Upper lobe of right lung (tissue), 1 donor: ENCODE results near the gene RAB17. TPM values are rescaled to one million over a fixed set of nuclear protein-coding genes. Genes with fewer than 3 reads are reported as not detected.

Experiments
- ATAC-seq: fragments of 200-7000 bp; cut with Tn5 transposase; one replicate; pipeline ENCODE4 v1.9.1; 2020; ENCODE audit warnings: mild to moderate bottlenecking, moderate library complexity
- DNase-seq: peaks from one replicate; pipeline ENCODE4 v3.0.0-alpha.2; 2020
- H3K27ac ChIP-seq: fragments of 200-600 bp; one replicate; pipeline ENCODE4 v1.8.0; 2022
- H3K27me3 ChIP-seq: fragments of 200-600 bp; one replicate; pipeline ENCODE4 v1.8.0; 2022; ENCODE audit warnings: mild to moderate bottlenecking
- H3K36me3 ChIP-seq: fragments of 200-600 bp; one replicate; pipeline ENCODE4 v1.8.0; 2022
- H3K4me1 ChIP-seq: fragments of 200-600 bp; one replicate; pipeline ENCODE4 v1.8.0; 2022
- H3K4me3 ChIP-seq: fragments of 200-600 bp; one replicate; pipeline ENCODE4 v1.8.0; 2022; ENCODE audit warnings: mild to moderate bottlenecking
- H3K9me3 ChIP-seq: fragments of 200-600 bp; one replicate; pipeline ENCODE4 v1.8.0; 2022
- CTCF ChIP-seq: fragments of 200-600 bp; IDR thresholded peaks from one replicate; pipeline ENCODE4 v1.8.0; 2022; ENCODE audit warnings: antibody characterized with exemption
- intact Hi-C: fragments of 100-400 bp; cut with DNase I; formaldehyde crosslinking; loops from one replicate; pipeline ENCODE4 v1.11.0; 2022
- total RNA-seq: library from RNA; stranded (reverse); fragmentation: NEBNext Ultra II Directional; extraction: Animal tissue kit (Norgen Biotek cat#: 25700); gene quantifications from one replicate; pipeline ENCODE4 v1.2.1, GENCODE V29; 2021
- donor health status: DM: no; HTN: yes; CAD: no; lungs with severe emphysema.

RAB17 gene
- total RNA-seq, 1 donor from 2014 or later, result 50.9 TPM

DNA sequence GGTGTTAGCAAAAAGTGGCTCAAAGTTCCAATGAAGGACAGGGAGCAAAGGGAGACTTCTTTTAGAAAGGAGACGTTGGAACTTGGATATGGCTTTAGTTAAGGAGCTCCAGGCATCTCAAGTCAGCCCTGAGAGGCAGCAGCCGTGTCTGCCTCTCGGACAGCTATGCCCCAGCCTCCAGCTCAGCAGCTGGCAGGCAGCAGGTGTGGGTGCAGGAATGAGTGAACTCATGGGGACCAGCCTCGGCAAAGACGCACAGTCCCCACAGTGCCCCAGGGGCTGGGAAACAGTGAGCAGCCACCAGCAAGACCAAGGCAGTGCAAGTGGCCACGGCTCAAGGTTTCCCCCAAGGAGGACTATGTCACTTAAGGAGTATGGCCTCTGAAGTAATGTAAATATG lies 35.2 kb upstream of the RAB17 start:
- intact Hi-C loops, result no loop called here

DNA sequence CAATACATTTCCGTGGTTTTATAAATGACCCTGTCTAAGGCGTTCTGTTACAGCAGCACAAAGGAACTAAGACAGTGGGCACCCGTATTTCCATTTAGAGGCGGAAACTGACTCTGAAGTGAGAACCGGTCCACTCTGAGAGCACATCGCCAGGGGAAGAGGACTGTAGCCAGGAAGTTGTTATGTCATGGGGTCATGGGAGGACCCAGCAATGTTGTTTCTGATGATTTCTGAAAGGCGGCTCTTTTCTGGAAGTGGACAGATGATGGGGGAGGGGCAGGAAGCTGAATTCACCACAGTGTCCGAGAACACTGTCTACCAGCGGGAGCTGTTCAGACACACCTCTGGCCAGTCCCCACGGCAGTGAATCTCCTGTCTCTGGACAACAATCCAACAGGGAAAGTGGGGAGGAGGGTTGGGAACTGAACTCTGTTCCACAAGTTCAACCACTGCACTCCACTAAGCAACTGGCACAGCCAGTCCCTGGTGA lies 34.7 kb upstream of the RAB17 start:
- H3K27ac ChIP-seq, result peak overlapping the region; percentile 63
- peak; percentile 58 for ATAC-seq
- peak; percentile 55 for DNase-seq
- H3K27me3 ChIP-seq, result no peaks in the 10 kb centered on the region
- peaks cover 30% of the 10 kb centered on the region for H3K4me1 ChIP-seq
- no peak overlapping the region for H3K4me3 ChIP-seq
- TF ChIP-seq CTCF, result no peak
- H3K9me3 ChIP-seq, result no peaks in the 10 kb centered on the region
- H3K36me3 ChIP-seq, result no peaks in the 10 kb centered on the region
- intact Hi-C loops, result no loop called here

More for the DNA sequence above, 35.2 kb upstream of the RAB17 start:
- no peaks in the 10 kb centered on the region for H3K27me3 ChIP-seq
- no peaks in the 10 kb centered on the region for H3K9me3 ChIP-seq
- no peak for TF ChIP-seq CTCF
- ATAC-seq, result no peak
- H3K4me3 ChIP-seq, result no peak overlapping the region
- no peaks in the 10 kb centered on the region for H3K36me3 ChIP-seq
- H3K4me1 ChIP-seq, result peaks cover 30% of the 10 kb centered on the region
- peak; percentile 41 for DNase-seq
- H3K27ac ChIP-seq, result peak overlapping the region; percentile 63

- Histone ChIP-seq H3K9me3 (no peaks in the 10 kb centered on the region), H3K4me3 (no peak overlapping the region), H3K27ac (no peak overlapping the region), H3K36me3 (no peaks in the 10 kb centered on the region), H3K27me3 (no peaks in the 10 kb centered on the region), H3K4me1 (peaks cover 30% of the 10 kb centered on the region)
- no peak for ATAC-seq
- peak; percentile 30 for DNase-seq
- intact Hi-C loops, result no loop called here
- TF ChIP-seq CTCF, result no peak
Measured at GRCh38 chr2:237624565-237624964, 34.0 kb upstream of the RAB17 start.

DNA sequence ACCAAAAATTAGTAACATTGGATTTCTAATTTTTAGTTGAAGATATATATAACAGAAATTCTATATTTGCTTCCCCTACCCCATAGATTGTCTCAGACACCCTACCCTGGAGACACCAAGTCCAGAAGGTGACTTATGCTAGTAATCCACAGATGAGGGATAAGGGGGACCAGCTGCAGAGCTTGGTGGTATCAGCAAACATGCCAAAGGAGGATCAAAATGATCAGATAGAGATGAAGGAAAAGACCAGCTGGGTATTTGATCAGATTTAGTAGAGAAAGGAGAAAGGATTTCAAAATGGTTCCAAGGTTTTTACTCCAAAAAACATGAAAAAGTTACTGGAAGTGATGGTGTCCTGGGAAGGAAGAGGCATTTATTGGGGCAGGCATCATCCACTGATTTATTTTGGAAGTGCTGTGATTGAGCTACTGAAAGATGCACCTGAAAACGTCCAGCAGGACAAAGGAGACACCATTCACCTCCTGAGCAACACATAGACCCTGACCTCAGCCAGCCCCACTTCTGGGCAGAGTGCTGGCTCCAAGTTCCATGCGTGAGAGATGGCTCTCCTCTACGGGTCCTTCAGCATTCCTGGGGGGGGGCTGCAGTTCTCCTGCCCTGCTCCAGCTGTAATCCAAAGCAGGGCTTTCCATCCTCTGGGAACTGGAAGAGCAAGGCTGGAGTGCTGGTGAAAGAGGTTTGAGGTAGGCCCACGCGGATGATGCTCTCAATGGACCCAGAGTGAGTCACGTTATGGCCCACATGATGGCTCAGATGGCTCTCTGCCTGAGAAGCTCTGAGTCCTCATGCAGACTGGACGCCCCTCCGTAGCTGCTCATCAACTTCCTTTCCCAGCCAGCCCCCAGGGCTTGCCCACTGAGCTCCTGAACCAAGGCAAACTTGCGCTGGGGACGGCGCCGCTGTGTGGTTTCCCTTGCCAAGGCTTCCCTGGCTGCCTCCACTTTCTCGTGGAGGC lies 33.2 kb upstream of the RAB17 start:
- intact Hi-C loops, result no loop called here
- Histone ChIP-seq H3K27ac (no peak overlapping the region), H3K36me3 (no peaks in the 10 kb centered on the region), H3K4me1 (peaks cover 25% of the 10 kb centered on the region), H3K9me3 (no peaks in the 10 kb centered on the region), H3K27me3 (no peaks in the 10 kb centered on the region), H3K4me3 (no peak overlapping the region)
- no peak for TF ChIP-seq CTCF
- no peak for ATAC-seq
- DNase-seq, result peak; percentile 60

DNA sequence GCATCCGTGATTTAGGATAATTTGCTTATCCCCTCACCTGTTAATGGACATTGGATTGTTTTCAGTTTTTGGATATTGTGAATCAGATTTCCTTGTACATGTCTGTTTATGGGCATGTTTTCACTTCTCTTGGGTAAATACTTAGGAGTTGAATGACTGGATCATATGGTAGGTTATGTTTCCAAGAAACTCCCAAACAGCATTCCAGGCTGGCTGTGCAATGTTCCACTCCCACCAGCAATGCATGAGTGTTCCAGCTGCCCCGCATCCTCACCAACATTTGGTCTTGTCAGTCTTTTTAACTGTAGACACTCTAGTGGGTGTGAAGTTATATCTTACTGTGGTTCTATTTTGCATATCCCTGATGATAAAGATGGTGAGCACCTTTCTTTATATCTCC lies 27.9 kb upstream of the RAB17 start:
- H3K9me3 ChIP-seq, result no peaks in the 10 kb centered on the region
- DNase-seq (peak; percentile 27), ATAC-seq (peak; percentile 30)
- H3K27ac ChIP-seq, result no peak overlapping the region
- H3K4me3 ChIP-seq, result no peak overlapping the region
- intact Hi-C loops, result no loop called here
- no peak for TF ChIP-seq CTCF
- peaks cover 34% of the 10 kb centered on the region for H3K4me1 ChIP-seq
- H3K36me3 ChIP-seq, result no peaks in the 10 kb centered on the region
- H3K27me3 ChIP-seq, result no peaks in the 10 kb centered on the region
